Psoas muscle (tissue), 8 donors: ENCODE measurements around the gene CFAP100. TPM values are rescaled to one million over a fixed set of nuclear protein-coding genes. Genes with fewer than 3 reads are reported as not detected.

ENCODE experiments used
- ATAC-seq, 4 donors: fragments of 200-7000 bp; cut with Tn5 transposase; one replicate each; pipeline ENCODE4 v1.9.1; 2020; ENCODE audit warnings: moderate library complexity in 3 of 4, mild to moderate bottlenecking in 2 of 4
- DNase-seq, 2 donors: peaks; one replicate each; pipeline ENCODE4 v3.0.0-alpha.2; 2020
- H3K27ac ChIP-seq: fragments of 200-600 bp; one replicate; pipeline ENCODE4 v1.8.0; 2022
- H3K27me3 ChIP-seq, 3 donors: fragments of 200-600 bp in 1 of 3; one replicate each; pipeline versions ENCODE4 v1.6.1 to v1.8.0; 2013 to 2022; ENCODE audit warnings: low read length in 2 of 3, mild to moderate bottlenecking in 2 of 3, moderate library complexity in 1 of 3; ENCODE audit not compliant: insufficient read depth in 3 of 3
- H3K36me3 ChIP-seq, 2 donors: fragments of 200-600 bp in 1 of 2; one replicate each; pipeline versions ENCODE4 v1.6.1 to v1.8.0; 2013 to 2022; ENCODE audit warnings: low read depth in 1 of 2, mild to moderate bottlenecking in 1 of 2, moderate library complexity in 1 of 2; ENCODE audit not compliant: insufficient read depth in 1 of 2
- H3K4me1 ChIP-seq: fragments of 200-600 bp; one replicate; pipeline ENCODE4 v1.8.0; 2022
- H3K4me3 ChIP-seq: fragments of 200-600 bp; one replicate; pipeline ENCODE4 v1.8.0; 2022; ENCODE audit warnings: mild to moderate bottlenecking
- H3K9me3 ChIP-seq: fragments of 200-600 bp; one replicate; pipeline ENCODE4 v1.8.0; 2022
- CTCF ChIP-seq: fragments of 200-600 bp; IDR thresholded peaks from one replicate; pipeline ENCODE4 v1.8.0; 2022; ENCODE audit warnings: antibody characterized with exemption
- WGBS, 3 donors: extraction: QIAGEN DNeasy Blood & Tissue Kit; methylation state at CpG; one replicate each; pipeline versions ENCODE4 v1.1.6 to v1.1.7; 2013; 5-methylcytosine and 5-hydroxymethylcytosine counted together
- intact Hi-C, 2 donors: fragments of 100-400 bp; cut with DNase I; formaldehyde crosslinking; loops; one replicate each; pipeline versions ENCODE4 v1.11.0 to v1.14.2; 2022
- polyA plus RNA-seq, 3 donors: library from polyadenylated mRNA; stranded (reverse); fragments of 200-250 nt; gene quantifications; one replicate each; pipeline ENCODE4 v1.2.3, GENCODE V29; 2013
- total RNA-seq, 4 donors: library from RNA; stranded (reverse); fragmentation: NEBNext Ultra II Directional in 2 of 4; extraction: Animal tissue kit (Norgen Biotek cat#: 25700) in 2 of 4; gene quantifications; one replicate each; pipeline versions ENCODE4 v1.2.1 to v1.2.4, GENCODE V29; 2021 to 2023
- donor health status: healthy with polysubstance abuse.
- donor health status: DM: no; HTN: no; CAD: no; lungs with moderate emphysema.
- donor health status: Bipolar disorder and iron deficiency.
- donor health status: healthy.
- donor health status: DM: yes; HTN: yes; CAD: no.
- donor health status: DM: no; HTN: no; CAD: no.
- donor health status: DM: no; HTN: no; CAD: no.
- donor health status: DM: yes; HTN: yes; CAD: no.

CFAP100 gene
- total and polyA plus RNA-seq, 7 donors, result not detected

- Histone ChIP-seq H3K27me3 (peaks cover 0 to 7% (median 0%) of the 10 kb centered on the region in 3 donors), H3K9me3 (no peaks in the 10 kb centered on the region), H3K4me3 (no peak overlapping the region), H3K27ac (no peak overlapping the region), H3K36me3 (no peaks in the 10 kb centered on the region), H3K4me1 (peaks cover 5% of the 10 kb centered on the region)
- intact Hi-C loops, result loop anchor here (5.0 kb wide), 2 partner anchors 149 to 259 kb away; no protein-coding TSS in a partner anchor
- 39 to 63% (median 44%) methylated on average over 1 of the region's 1 CpG for WGBS, 3 donors
- DNase-seq (no peak), ATAC-seq (no peak)
- TF ChIP-seq CTCF, result no peak
Observed at GRCh38 chr3:126391631-126392030, 3.1 kb upstream of the CFAP100 start.

DNA sequence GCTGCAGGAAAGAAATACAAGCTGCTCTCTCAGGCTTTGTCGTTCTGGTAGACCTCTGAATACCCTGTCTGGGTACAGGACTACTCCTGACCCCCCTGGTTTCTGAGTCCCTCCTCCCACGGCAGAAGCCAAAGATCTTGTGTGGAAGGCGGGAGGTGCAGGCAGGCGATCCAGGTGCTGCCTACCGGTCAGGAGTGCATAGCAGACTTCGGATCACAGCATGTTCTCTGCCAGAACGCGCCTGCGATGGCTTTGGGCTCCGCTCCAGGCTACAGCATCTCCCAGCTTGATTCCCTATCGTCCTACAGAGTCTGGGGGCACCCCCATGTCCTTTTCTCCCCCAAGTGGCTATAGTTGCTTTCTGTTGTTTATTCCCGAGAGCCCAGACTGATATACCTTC, 2.5 kb upstream of the CFAP100 start:
- peaks cover 0 to 7% (median 0%) of the 10 kb centered on the region in 3 donors for H3K27me3 ChIP-seq
- H3K4me3 ChIP-seq, result no peak overlapping the region
- H3K36me3 ChIP-seq, result no peaks in the 10 kb centered on the region
- intact Hi-C loops, result loop anchor here (5.0 kb wide), 2 partner anchors 150 to 260 kb away; no protein-coding TSS in a partner anchor
- DNase-seq (no peak), ATAC-seq (no peak)
- H3K27ac ChIP-seq, result no peak overlapping the region
- TF ChIP-seq CTCF, result no peak
- peaks cover 5% of the 10 kb centered on the region for H3K4me1 ChIP-seq
- 81 to 88% (median 82%) methylated on average over 12 of the region's 12 CpGs for WGBS, 3 donors
- H3K9me3 ChIP-seq, result no peaks in the 10 kb centered on the region

GRCh38 chr3:126393563-126393962, 1.1 kb upstream of the CFAP100 start:
- peaks cover 0 to 7% (median 0%) of the 10 kb centered on the region in 3 donors for H3K27me3 ChIP-seq
- 89 to 95% (median 93%) methylated on average over 4 of the region's 4 CpGs for WGBS, 3 donors
- no peak for DNase-seq

DNA sequence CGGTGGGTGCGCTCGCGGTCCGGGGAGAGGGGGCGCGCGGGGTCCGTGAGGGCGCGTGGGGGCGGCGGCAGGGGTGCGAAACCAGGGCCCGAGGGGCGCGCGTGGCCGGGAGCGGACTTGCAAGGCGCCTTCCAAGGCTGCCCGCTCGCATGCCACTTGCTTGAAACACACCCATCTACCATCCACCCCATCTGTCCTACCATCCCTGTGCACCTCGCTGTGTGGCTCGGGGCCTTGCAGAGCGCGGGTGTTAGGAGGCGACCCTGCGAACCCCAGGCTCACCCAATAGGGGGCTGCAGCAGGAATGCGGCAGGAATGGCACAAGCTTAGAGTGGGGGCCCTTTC, 240 bp downstream of the CFAP100 start:
- H3K4me3 ChIP-seq, result peak overlapping the region; percentile 54
- intact Hi-C loops, result loop anchor here (5.0 kb wide), 2 partner anchors 153 to 263 kb away; no protein-coding TSS in a partner anchor
- H3K27me3 ChIP-seq, result peaks cover 0 to 7% (median 0%) of the 10 kb centered on the region in 3 donors
- no peaks in the 10 kb centered on the region for H3K4me1 ChIP-seq
- peak in 2 of 4 donors; percentile 8 to 29 for ATAC-seq
- no peak for TF ChIP-seq CTCF
- no peaks in the 10 kb centered on the region for H3K9me3 ChIP-seq
- no peaks in the 10 kb centered on the region for H3K36me3 ChIP-seq
- no peak overlapping the region for H3K27ac ChIP-seq
- 18 to 32% (median 29%) methylated on average over 10 to 30 of the region's 30 CpGs for WGBS, 3 donors
- no peak for DNase-seq

More at GRCh38 chr3:126393563-126393962, 1.1 kb upstream of the CFAP100 start:
- Histone ChIP-seq H3K9me3 (no peaks in the 10 kb centered on the region), H3K4me1 (peaks cover 5% of the 10 kb centered on the region), H3K4me3 (no peak overlapping the region), H3K36me3 (no peaks in the 10 kb centered on the region), H3K27ac (no peak overlapping the region)
- TF ChIP-seq CTCF, result no peak
- intact Hi-C loops, result loop anchor here (5.0 kb wide), 2 partner anchors 151 to 261 kb away; no protein-coding TSS in a partner anchor
- no peak for ATAC-seq
